WTC11 (cell line): ENCODE results near the gene WDFY4. TPM values are rescaled to one million over a fixed set of nuclear protein-coding genes. Genes with fewer than 3 reads are reported as not detected.

Experiments
- ATAC-seq: fragments of 200-7000 bp; cut with Tn5 transposase; 2 replicates; pipeline ENCODE4 v1.10.0; 2021; ENCODE audit warnings: mild to moderate bottlenecking, moderate library complexity
- CTCF ChIA-PET: fragments of 300-600 bp; sonication (Branson Sonifier 250); formaldehyde crosslinking; loops from one replicate; lab custom pipeline; 2021; ENCODE audit warnings: antibody characterized with exemption; lab: Charles Lee
- POLR2A ChIA-PET: fragments of 350-600 bp; sonication (Branson Sonifier 250); formaldehyde crosslinking; loops from one replicate; lab custom pipeline; 2021; ENCODE audit warnings: antibody characterized with exemption; lab: Charles Lee
- DNase-seq: peaks from one replicate; pipeline ENCODE4 v3.0.0; 2021; ENCODE audit warnings: low spot score
- H3K27ac Mint-ChIP-seq: 2 replicates; pipeline ENCODE4 v1.8.0; 2021; ENCODE audit warnings: mixed read lengths
- H3K27me3 Mint-ChIP-seq: 2 replicates; pipeline ENCODE4 v1.8.0; 2021; ENCODE audit warnings: low read depth, mild to moderate bottlenecking, moderate library complexity, mixed read lengths
- H3K36me3 Mint-ChIP-seq: 2 replicates; pipeline ENCODE4 v1.8.0; 2021; ENCODE audit warnings: mixed read lengths
- H3K4me1 Mint-ChIP-seq: 2 replicates; pipeline ENCODE4 v1.8.0; 2022; ENCODE audit warnings: mixed read lengths
- H3K4me3 Mint-ChIP-seq: 2 replicates; pipeline ENCODE4 v1.8.0; 2021; ENCODE audit warnings: mild to moderate bottlenecking, moderate library complexity, mixed read lengths
- H3K9me3 Mint-ChIP-seq: 2 replicates; pipeline ENCODE4 v1.8.0; 2021; ENCODE audit warnings: mixed read lengths
- ATF1 ChIP-seq: sonication (generic); formaldehyde crosslinking; IDR thresholded peaks from 2 replicates; pipeline ENCODE4 v1.8.1; 2023; ENCODE audit warnings: mild to moderate bottlenecking, moderate library complexity, missing genetic modification reagents
- CREM ChIP-seq: sonication (generic); formaldehyde crosslinking; IDR thresholded peaks from 2 replicates; pipeline ENCODE4 v1.8.1; 2022; ENCODE audit warnings: mild to moderate bottlenecking, missing genetic modification reagents, moderate library complexity
- ELF4 ChIP-seq: sonication (generic); formaldehyde crosslinking; IDR thresholded peaks from 2 replicates; pipeline ENCODE4 v1.8.1; 2022; ENCODE audit warnings: low read depth, mild to moderate bottlenecking, moderate library complexity, missing genetic modification reagents
- ETV6 ChIP-seq: sonication (generic); formaldehyde crosslinking; IDR thresholded peaks from 2 replicates; pipeline ENCODE4 v1.8.1; 2022; ENCODE audit warnings: mild to moderate bottlenecking, missing genetic modification reagents
- FOXP1 ChIP-seq: sonication (generic); formaldehyde crosslinking; IDR thresholded peaks from 2 replicates; pipeline ENCODE4 v1.8.0; 2022; ENCODE audit warnings: missing genetic modification reagents, mild to moderate bottlenecking, moderate library complexity, borderline replicate concordance
- GABPB1 ChIP-seq: sonication (generic); formaldehyde crosslinking; IDR thresholded peaks from 2 replicates; pipeline ENCODE4 v1.8.1; 2023; ENCODE audit warnings: mild to moderate bottlenecking, missing genetic modification reagents
- JAZF1 ChIP-seq: fragments of 250-450 bp; sonication (Bioruptor Pico); IDR thresholded peaks from 2 replicates; pipeline ENCODE4 v1.9.0; 2021; ENCODE audit warnings: moderate library complexity, mild to moderate bottlenecking, inconsistent platforms
- JUN ChIP-seq: sonication (generic); formaldehyde crosslinking; IDR thresholded peaks from 2 replicates; pipeline ENCODE4 v1.8.0; 2023; ENCODE audit warnings: mild to moderate bottlenecking, missing genetic modification reagents
- MXD4 ChIP-seq: fragments of 250-450 bp; sonication (Bioruptor Pico); IDR thresholded peaks from 2 replicates; pipeline ENCODE4 v1.8.0; 2021; ENCODE audit warnings: mild to moderate bottlenecking, moderate library complexity, borderline replicate concordance
- NFYB ChIP-seq: sonication (generic); formaldehyde crosslinking; conservative IDR thresholded peaks from 2 replicates; pipeline ENCODE4 v1.8.0; 2022; ENCODE audit warnings: low read depth, missing genetic modification reagents
- OVOL2 ChIP-seq: fragments of 250-450 bp; sonication (Bioruptor Pico); IDR thresholded peaks from 2 replicates; pipeline ENCODE4 v1.9.0; 2021; ENCODE audit warnings: mild to moderate bottlenecking, borderline replicate concordance
- RORB ChIP-seq: fragments of 250-450 bp; sonication (Bioruptor Pico); IDR thresholded peaks from 2 replicates; pipeline ENCODE4 v1.9.0; 2021; ENCODE audit warnings: mild to moderate bottlenecking
- SOX15 ChIP-seq: fragments of 250-450 bp; sonication (Bioruptor Pico); IDR thresholded peaks from 2 replicates; pipeline ENCODE4 v1.9.0; 2021; ENCODE audit warnings: mild to moderate bottlenecking
- TP53 ChIP-seq: sonication (generic); formaldehyde crosslinking; IDR thresholded peaks from 2 replicates; pipeline ENCODE4 v1.8.1; 2023; ENCODE audit warnings: mild to moderate bottlenecking, missing genetic modification reagents
- ZBTB21 ChIP-seq: sonication (generic); formaldehyde crosslinking; IDR thresholded peaks from 2 replicates; pipeline ENCODE4 v1.8.1; 2023; ENCODE audit warnings: mild to moderate bottlenecking, missing genetic modification reagents, borderline replicate concordance
- ZNF121 ChIP-seq: sonication (generic); formaldehyde crosslinking; IDR thresholded peaks from 2 replicates; pipeline ENCODE4 v1.8.0; 2023; ENCODE audit warnings: missing genetic modification reagents
- ZNF416 ChIP-seq: fragments of 250-450 bp; sonication (Bioruptor Pico); IDR thresholded peaks from 2 replicates; pipeline ENCODE4 v1.9.0; 2021; ENCODE audit warnings: mild to moderate bottlenecking, inconsistent platforms
- ZNF671 ChIP-seq: fragments of 250-450 bp; sonication (Bioruptor Pico); IDR thresholded peaks from 2 replicates; pipeline ENCODE4 v1.8.0; 2021; ENCODE audit warnings: mild to moderate bottlenecking
- total RNA-seq: library from RNA; stranded (reverse); gene quantifications from 3 replicates; pipeline ENCODE4 v1.2.3, GENCODE V29; 2021
- TF ChIP-seq, protein P1 (sequence below): sonication (generic); formaldehyde crosslinking; IDR thresholded peaks from 2 replicates; pipeline ENCODE4 v1.8.1; 2023; ENCODE audit warnings: mild to moderate bottlenecking, missing genetic modification reagents, moderate library complexity
- TF ChIP-seq, protein P2 (sequence below): sonication (generic); formaldehyde crosslinking; IDR thresholded peaks from 2 replicates; pipeline ENCODE4 v1.8.1; 2023; ENCODE audit warnings: mild to moderate bottlenecking, missing genetic modification reagents, moderate library complexity
- TF ChIP-seq, protein P3 (sequence below): fragments of 200-600 bp; IDR thresholded peaks from 2 replicates; pipeline ENCODE4 v1.8.0; 2022; ENCODE audit warnings: antibody characterized with exemption
- TF ChIP-seq, protein P4 (sequence below): sonication (generic); formaldehyde crosslinking; conservative IDR thresholded peaks from 2 replicates; pipeline ENCODE4 v1.8.1; 2022; ENCODE audit warnings: mild to moderate bottlenecking, missing genetic modification reagents
- TF ChIP-seq, protein P5 (sequence below): sonication (generic); formaldehyde crosslinking; IDR thresholded peaks from 2 replicates; pipeline ENCODE4 v1.8.0; 2022; ENCODE audit warnings: mild to moderate bottlenecking, missing genetic modification reagents
- TF ChIP-seq, protein P6 (sequence below): fragments of 250-450 bp; sonication (Bioruptor Pico); IDR thresholded peaks from 2 replicates; pipeline ENCODE4 v1.8.0; 2021; ENCODE audit warnings: mild to moderate bottlenecking
- TF ChIP-seq, protein P7 (sequence below): sonication (generic); formaldehyde crosslinking; IDR thresholded peaks from 2 replicates; pipeline ENCODE4 v1.8.1; 2023; ENCODE audit warnings: mild to moderate bottlenecking, missing genetic modification reagents
- TF ChIP-seq, protein P8 (sequence below): sonication (generic); formaldehyde crosslinking; IDR thresholded peaks from 2 replicates; pipeline ENCODE4 v1.8.1; 2022; ENCODE audit warnings: mild to moderate bottlenecking, missing genetic modification reagents, moderate library complexity, borderline replicate concordance

WDFY4 gene
- total RNA-seq, 1 experiment from 2014 or later, result 0.13 TPM

DNA sequence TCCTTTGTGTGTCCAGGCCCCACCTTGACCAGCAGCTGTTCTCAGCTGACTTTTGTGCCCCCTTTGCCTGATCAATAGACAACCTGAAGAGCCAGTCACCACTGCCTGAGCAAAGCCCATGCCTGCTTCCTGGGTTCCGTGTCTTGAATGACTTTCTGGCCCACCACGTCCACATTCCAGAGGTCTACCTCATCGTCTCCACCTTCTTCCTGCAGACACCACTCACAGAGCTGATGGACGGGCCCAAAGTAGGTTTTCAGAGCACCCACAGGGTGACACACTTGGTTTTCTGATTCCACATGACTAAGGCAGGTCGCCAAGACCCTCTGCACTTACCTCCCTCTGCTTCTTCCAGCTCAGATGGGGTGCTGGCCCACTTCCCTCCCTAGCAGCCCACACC lies 126.8 kb downstream of the WDFY4 start:
- Mint-ChIP-seq H3K27ac (no peak overlapping the region), H3K9me3 (peaks cover 6% of the 10 kb centered on the region; the same call in 1 of the 2 replicates), H3K4me1 (peaks cover 12% of the 10 kb centered on the region), H3K36me3 (no peaks in the 10 kb centered on the region), H3K27me3 (peaks cover 55% of the 10 kb centered on the region), H3K4me3 (no peak overlapping the region)
- ATAC-seq, result no peak
- ChIA-PET POLR2A (no interaction called here), CTCF (interaction anchor here (0.6 kb wide), 1 partner anchor 350 kb away, joined by 3 read pairs; no protein-coding TSS in a partner anchor)
- TF ChIP-seq JAZF1 (CRISPR knock-in tag) (no peak), SOX15 (no peak), TP53 (no peak), CREM (CRISPR knock-in tag) (no peak), MXD4 (CRISPR knock-in tag) (no peak), RORB (no peak), GABPB1 (CRISPR knock-in tag) (no peak), ZNF121 (CRISPR knock-in tag) (no peak), FOXP1 (no peak)
- TF ChIP-seq, protein P1, sequence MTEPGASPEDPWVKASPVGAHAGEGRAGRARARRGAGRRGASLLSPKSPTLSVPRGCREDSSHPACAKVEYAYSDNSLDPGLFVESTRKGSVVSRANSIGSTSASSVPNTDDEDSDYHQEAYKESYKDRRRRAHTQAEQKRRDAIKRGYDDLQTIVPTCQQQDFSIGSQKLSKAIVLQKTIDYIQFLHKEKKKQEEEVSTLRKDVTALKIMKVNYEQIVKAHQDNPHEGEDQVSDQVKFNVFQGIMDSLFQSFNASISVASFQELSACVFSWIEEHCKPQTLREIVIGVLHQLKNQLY, result no peak
- TF ChIP-seq, protein P2, sequence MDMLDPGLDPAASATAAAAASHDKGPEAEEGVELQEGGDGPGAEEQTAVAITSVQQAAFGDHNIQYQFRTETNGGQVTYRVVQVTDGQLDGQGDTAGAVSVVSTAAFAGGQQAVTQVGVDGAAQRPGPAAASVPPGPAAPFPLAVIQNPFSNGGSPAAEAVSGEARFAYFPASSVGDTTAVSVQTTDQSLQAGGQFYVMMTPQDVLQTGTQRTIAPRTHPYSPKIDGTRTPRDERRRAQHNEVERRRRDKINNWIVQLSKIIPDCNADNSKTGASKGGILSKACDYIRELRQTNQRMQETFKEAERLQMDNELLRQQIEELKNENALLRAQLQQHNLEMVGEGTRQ (CRISPR knock-in tag), result no peak
- TF ChIP-seq, protein P3, sequence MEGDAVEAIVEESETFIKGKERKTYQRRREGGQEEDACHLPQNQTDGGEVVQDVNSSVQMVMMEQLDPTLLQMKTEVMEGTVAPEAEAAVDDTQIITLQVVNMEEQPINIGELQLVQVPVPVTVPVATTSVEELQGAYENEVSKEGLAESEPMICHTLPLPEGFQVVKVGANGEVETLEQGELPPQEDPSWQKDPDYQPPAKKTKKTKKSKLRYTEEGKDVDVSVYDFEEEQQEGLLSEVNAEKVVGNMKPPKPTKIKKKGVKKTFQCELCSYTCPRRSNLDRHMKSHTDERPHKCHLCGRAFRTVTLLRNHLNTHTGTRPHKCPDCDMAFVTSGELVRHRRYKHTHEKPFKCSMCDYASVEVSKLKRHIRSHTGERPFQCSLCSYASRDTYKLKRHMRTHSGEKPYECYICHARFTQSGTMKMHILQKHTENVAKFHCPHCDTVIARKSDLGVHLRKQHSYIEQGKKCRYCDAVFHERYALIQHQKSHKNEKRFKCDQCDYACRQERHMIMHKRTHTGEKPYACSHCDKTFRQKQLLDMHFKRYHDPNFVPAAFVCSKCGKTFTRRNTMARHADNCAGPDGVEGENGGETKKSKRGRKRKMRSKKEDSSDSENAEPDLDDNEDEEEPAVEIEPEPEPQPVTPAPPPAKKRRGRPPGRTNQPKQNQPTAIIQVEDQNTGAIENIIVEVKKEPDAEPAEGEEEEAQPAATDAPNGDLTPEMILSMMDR, result no peak
- TF ChIP-seq, protein P4, sequence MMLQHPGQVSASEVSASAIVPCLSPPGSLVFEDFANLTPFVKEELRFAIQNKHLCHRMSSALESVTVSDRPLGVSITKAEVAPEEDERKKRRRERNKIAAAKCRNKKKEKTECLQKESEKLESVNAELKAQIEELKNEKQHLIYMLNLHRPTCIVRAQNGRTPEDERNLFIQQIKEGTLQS (CRISPR knock-in tag), result no peak
- TF ChIP-seq, protein P5, sequence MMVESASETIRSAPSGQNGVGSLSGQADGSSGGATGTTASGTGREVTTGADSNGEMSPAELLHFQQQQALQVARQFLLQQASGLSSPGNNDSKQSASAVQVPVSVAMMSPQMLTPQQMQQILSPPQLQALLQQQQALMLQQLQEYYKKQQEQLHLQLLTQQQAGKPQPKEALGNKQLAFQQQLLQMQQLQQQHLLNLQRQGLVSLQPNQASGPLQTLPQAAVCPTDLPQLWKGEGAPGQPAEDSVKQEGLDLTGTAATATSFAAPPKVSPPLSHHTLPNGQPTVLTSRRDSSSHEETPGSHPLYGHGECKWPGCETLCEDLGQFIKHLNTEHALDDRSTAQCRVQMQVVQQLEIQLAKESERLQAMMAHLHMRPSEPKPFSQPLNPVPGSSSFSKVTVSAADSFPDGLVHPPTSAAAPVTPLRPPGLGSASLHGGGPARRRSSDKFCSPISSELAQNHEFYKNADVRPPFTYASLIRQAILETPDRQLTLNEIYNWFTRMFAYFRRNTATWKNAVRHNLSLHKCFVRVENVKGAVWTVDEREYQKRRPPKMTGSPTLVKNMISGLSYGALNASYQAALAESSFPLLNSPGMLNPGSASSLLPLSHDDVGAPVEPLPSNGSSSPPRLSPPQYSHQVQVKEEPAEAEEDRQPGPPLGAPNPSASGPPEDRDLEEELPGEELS, result no peak
- DNase-seq, result no peak

DNA sequence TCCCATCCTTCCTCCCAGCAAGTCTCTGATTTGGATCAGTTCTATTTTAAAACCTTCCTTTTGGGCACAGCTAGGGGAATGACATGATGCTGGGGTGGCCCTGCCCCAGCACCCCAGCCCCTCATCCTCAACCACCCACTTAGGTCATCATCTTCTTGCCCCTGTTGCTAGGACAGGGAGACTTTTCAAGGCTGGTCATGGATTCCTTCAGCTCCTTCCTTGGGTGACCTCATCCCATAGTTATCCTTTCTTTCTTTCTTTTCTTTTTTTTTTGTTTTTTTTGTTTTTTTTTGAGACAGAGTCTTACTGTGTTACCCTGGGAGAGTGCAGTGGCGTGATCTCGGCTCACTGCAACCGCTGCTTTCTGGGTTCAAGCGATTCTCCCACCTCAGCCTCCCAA lies 127.2 kb downstream of the WDFY4 start:
- CTCF ChIA-PET, result interaction anchor here (1.2 kb wide), 1 partner anchor 156 kb away, joined by 4 read pairs; no protein-coding TSS in a partner anchor
- Mint-ChIP-seq H3K36me3 (no peaks in the 10 kb centered on the region), H3K4me1 (peaks cover 10% of the 10 kb centered on the region), H3K4me3 (no peak overlapping the region), H3K27me3 (peaks cover 60% of the 10 kb centered on the region), H3K27ac (no peak overlapping the region), H3K9me3 (peaks cover 6% of the 10 kb centered on the region; the same call in 1 of the 2 replicates)
- DNase-seq (no peak), ATAC-seq (no peak)
- TF ChIP-seq ETV6 (CRISPR knock-in tag) (no peak), OVOL2 (CRISPR knock-in tag) (no peak), ZNF121 (CRISPR knock-in tag) (no peak), FOXP1 (no peak), MXD4 (CRISPR knock-in tag) (no peak), JUN (CRISPR knock-in tag) (no peak), ELF4 (CRISPR knock-in tag) (no peak), ZNF416 (CRISPR knock-in tag) (no peak), ATF1 (CRISPR knock-in tag) (no peak), ZNF671 (CRISPR knock-in tag) (no peak), NFYB (no peak), ZBTB21 (CRISPR knock-in tag) (no peak)
- TF ChIP-seq, protein P6, sequence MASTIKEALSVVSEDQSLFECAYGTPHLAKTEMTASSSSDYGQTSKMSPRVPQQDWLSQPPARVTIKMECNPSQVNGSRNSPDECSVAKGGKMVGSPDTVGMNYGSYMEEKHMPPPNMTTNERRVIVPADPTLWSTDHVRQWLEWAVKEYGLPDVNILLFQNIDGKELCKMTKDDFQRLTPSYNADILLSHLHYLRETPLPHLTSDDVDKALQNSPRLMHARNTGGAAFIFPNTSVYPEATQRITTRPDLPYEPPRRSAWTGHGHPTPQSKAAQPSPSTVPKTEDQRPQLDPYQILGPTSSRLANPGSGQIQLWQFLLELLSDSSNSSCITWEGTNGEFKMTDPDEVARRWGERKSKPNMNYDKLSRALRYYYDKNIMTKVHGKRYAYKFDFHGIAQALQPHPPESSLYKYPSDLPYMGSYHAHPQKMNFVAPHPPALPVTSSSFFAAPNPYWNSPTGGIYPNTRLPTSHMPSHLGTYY (CRISPR knock-in tag), result no peak
- TF ChIP-seq, protein P7, sequence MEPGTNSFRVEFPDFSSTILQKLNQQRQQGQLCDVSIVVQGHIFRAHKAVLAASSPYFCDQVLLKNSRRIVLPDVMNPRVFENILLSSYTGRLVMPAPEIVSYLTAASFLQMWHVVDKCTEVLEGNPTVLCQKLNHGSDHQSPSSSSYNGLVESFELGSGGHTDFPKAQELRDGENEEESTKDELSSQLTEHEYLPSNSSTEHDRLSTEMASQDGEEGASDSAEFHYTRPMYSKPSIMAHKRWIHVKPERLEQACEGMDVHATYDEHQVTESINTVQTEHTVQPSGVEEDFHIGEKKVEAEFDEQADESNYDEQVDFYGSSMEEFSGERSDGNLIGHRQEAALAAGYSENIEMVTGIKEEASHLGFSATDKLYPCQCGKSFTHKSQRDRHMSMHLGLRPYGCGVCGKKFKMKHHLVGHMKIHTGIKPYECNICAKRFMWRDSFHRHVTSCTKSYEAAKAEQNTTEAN (CRISPR knock-in tag), result no peak
- TF ChIP-seq, protein P8, sequence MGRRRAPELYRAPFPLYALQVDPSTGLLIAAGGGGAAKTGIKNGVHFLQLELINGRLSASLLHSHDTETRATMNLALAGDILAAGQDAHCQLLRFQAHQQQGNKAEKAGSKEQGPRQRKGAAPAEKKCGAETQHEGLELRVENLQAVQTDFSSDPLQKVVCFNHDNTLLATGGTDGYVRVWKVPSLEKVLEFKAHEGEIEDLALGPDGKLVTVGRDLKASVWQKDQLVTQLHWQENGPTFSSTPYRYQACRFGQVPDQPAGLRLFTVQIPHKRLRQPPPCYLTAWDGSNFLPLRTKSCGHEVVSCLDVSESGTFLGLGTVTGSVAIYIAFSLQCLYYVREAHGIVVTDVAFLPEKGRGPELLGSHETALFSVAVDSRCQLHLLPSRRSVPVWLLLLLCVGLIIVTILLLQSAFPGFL (CRISPR knock-in tag), result no peak
- POLR2A ChIA-PET, result no interaction called here
